Measurements from ENCODE around the gene EXPH5.
"Not testable (repeated sequence)": the region's sequence is repeated elsewhere in the genome, so short reads cannot be mapped to it uniquely, and the experiment has no call there.

Gene EXPH5

DNA sequence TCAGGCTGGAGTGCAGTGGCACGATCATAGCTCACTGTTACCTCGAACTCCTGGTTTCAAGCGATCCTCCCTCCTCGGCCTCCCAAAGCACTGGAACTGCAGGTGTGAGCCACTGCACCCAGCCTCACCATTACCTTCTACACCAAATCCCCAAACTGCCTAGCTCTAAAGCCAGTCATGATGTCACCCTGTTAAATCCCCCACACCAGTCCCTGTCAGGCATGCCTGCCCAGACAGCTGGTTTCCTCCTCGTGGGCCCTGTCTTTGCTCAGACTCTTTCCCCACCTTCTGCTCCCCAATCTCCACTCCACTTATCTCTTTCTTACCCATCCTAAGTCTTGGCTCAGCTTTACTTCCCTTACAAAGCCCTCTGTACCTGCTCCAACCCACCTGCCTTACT is 12.5 kb upstream of the EXPH5 start:
- no peak for DNase-seq (ENCODE audit: low spot score)

DNA sequence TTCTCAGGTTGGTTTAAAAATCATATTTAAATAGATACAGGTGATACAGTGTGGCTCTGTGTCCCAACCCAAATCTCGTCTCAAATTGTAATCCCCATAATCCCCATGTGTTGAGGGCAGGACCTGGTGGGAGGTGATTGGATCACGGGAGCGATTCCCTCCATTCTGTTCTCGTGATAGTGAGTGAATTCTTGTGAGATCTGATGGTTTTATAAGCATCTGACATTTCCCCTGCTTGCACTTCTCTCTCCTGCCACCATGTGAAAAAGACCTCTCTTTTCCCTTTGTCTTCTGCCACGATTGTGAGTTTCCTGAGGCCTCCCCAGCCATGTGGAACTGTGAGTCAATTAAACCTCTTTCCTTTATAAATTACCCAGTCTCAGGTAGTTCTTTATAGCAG is 9.2 kb upstream of the EXPH5 start:
- DNase-seq (ENCODE audit: low spot score): not testable (repeated sequence)

DNA sequence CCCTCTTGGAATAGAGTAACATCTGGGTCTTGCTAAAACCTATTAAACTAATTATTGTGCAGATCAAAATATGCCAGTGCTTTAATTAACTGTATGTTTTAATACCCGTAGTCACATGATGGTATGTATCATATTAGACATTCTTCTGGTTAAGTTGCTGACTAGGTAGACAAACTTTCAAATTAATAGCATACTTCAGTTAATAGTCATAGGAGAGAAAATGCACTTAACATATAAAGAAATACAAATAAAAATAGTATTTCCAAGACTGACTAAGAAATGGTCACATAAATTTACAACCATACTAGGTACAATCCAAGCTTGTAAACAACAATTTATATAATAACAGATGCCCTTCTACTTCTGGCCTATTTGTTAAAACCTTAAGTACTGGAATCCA is 7.6 kb upstream of the EXPH5 start:
- no peak for DNase-seq (ENCODE audit: low spot score)

DNA sequence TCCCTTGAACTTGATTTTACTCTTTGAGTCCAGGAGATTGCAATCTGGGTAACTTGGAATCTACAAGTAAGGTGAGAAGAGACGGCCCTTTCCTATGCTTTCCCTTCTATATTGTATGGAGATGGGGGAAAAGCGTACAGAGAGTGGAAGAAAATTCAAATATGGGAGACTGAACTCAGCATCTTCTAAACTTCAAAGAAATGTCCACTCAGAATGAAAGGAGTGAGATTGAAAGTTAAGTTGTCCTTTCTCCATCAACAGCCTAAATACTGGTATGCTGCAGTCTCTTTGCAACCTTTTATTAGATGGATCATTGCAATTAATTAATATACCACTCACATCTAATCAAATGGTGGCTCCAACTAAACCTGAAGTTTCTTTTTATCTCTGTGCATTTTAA is 6.4 kb upstream of the EXPH5 start:
- DNase-seq (ENCODE audit: low spot score): no peak

DNA sequence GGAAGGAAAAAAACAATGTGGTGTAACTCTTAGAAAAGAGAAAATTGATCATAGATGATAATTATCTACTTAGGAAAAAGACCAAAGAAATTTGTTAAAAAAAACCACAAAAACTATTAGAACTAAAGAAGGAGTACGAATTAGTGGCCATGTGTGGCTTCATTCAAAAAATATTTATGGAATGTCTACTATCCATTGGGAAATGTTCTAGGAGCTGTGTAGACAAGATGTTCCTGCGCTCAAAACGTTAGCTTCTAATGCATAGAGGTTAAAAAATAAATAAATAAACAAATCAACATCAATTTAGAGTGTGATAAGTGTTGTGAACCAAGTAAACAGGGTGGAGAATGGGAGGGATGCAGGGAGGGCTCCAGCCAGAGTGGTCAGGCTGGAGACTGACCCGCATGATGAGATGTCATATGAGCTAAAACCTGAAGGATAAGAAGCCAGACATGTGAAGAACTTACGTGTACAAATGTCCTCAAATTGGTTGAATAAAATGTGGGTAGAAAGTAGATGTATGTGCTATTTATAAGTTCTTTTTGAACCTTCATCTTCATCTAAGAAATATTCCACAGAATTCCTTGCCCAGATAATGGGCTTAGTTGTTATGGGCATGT is 4.3 kb upstream of the EXPH5 start:
- DNase-seq (ENCODE audit: low spot score): no peak

DNA sequence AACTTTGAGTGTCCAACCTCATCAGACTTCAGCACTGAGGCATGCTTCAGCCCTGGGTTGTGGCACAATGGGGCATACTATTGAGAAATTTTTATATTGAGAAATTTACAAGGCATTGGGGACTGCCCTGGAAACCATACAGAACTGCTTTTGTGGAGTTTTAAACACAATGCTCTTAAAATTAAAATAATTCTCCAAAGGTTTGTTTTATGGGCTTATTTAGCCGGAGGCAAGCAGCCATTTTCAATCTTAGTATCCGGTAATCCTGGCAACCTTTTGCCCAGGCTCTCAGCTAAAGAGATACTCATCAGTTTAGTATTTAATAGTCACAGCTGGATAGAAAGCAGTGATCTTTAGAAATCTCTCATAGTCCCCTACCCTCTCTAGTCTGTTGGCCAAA is 3.1 kb upstream of the EXPH5 start:
- DNase-seq (ENCODE audit: low spot score): no peak

DNA sequence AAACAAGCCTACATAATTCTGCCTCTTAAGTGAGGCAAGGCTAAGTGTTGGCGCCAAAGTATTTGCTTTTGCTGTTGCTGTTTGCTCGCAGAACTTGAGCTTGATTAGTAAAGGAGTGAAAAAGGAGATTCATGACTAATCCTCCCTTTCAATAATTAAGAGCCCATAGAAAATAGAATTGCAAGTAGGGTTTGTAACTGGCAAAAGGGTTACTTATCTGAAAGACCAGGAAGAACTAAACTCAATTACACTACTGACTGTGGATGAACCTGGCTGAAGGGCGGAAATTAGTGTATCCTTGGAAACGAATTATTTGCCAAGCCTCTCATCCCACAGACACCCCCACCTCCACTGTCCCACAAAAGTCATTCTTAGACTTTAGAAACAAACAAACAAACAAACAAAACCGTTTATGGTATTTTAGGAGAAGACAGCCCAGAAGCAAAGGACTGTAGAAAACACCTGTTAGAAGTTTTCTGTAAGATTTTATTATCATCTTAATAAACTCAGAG is 411 bp upstream of the EXPH5 start:
- DNase-seq (ENCODE audit: low spot score): no peak

DNA sequence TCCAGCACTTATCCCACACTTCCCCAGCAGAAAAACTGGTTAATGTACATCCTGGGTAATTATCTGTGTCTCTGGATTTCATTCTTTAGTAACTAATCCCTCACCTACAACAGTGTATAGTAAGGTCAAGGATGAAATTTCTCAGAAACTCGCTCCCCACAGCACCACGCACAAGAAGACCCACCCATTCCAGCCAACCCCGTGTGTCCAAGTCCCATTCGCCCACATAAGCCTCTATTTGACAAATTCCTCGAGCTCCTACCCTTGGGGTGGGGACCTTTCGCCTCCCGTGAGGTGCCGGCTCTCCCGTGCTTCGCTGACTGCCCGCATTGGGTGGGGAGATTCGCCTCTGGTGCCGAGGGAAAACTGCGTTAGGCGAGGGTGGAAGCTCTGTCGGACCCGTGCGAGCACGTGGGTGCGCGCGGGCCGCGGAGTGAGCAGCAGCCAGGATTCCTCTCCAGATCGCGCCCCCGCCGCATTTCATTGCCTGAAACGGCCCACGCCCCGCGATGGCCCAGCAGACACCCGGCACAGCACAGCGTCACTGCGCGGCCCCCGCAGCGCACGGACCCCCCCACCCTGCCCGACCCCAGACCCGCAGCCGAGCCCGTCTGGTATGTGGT is 866 bp downstream of the EXPH5 start:
- DNase-seq (ENCODE audit: low spot score): no peak

DNA sequence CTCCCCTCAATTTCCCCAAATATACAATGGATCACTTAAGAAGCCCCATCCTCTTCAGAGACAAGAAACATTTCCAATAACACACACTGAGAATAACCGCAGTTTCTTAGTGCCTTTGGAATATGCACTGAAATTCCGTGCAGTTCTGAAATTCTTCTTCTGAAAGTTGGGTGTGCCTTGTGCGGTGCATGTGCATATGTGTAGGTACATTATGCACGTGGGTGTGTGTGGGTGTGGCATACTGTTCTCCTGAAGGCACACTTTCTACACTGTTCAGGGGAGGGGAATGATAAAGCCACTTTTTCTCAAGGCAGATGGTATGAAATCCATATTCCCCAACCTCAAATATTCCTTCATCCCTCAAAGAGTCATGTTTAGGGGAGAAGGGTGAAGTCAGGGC is 1.7 kb downstream of the EXPH5 start:
- DNase-seq (ENCODE audit: low spot score): no peak

DNA sequence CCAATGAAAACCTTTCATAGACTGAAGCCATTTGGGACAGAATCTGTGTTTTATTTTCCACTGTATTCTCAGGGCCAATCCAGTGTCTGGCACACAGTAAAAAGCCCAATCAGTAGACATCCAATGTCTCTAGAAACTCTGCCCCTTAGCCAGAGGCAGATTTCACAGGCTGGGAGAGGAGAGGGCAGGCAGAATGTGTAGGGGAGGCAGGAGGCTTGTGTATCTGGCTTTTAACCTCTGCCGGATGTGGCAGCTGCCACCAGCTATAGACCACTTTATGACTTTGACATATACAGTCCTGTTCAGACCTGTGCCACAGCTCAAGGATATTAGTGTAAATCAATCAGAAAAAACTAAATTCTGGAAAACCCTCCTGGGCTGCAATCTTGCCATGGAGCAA is 4.4 kb downstream of the EXPH5 start:
- DNase-seq (ENCODE audit: low spot score): no peak

DNA sequence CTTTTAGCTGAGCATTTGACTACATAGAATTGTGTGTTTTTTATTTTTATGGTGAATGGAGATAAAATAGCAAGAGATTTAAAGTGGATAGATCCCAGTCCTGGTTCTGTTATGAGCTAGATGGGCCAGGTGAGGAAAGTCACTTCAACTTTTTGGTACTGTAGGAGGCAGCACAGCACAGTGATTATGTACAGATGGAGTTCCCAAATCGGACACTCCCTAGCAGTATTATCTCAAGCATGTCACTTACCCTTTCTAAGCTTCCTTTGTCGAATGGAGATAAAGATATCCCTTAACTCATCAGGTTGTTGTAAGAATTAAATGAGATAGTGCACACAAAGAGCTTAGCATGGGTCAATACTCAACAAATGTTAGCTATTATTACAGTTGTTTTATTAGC is 5.3 kb downstream of the EXPH5 start:
- DNase-seq (ENCODE audit: low spot score): no peak

DNA sequence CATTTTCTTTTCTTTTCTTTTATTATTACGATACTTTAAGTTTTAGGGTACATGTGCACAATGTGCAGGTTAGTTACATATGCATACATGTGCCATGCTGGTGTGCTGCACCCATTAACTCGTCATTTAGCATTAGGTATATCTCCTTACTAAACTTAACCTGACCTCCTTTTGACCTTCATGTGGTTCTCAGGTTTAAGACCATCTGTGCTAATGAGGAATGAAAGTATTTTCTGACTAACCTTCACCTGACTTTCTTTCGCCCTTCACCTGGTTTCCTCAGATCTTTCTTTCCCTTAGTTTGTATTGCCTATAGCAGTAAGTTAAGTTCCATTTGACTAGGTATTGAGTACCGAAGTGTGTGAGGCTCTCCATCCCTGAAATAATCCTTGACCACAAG is 6.5 kb downstream of the EXPH5 start:
- DNase-seq (ENCODE audit: low spot score): no peak

DNA sequence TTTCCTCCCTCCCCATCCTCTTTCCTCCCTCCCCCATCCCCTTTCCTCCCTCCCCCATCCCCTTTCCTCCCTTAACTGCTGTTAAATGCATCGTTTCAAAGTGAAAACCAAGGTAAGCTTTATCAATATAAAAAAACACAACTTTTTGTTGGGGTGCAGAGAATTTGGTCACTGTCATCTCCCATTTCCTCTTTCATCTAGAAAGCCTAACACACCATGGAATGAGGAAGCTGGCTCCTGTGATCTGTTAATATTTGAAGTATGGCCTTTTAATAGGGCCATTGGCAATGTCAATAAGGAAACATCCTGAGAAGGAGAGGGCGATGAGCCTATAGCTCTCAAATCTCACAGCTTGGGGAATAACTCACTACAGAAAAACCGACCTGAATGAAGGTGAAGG is 7.0 kb downstream of the EXPH5 start:
- no peak for DNase-seq (ENCODE audit: low spot score)

DNA sequence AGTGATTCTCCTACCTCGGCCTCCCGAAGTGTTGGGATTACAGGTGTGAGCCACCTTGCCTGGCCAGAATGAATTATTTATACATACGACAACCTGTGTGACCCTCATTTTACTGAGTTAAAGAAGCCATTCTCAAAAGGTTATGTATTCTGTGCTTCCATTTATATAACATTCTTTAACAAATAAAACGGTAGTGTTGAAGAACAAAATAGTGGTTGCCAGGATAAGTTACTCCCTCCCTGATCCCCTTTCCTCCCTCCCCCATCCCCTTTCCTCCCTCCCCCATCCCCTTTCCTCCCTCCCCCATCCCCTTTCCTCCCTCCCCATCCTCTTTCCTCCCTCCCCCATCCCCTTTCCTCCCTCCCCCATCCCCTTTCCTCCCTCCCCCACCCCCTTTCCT is 7.4 kb downstream of the EXPH5 start:
- not testable (repeated sequence) for DNase-seq (ENCODE audit: low spot score)

DNA sequence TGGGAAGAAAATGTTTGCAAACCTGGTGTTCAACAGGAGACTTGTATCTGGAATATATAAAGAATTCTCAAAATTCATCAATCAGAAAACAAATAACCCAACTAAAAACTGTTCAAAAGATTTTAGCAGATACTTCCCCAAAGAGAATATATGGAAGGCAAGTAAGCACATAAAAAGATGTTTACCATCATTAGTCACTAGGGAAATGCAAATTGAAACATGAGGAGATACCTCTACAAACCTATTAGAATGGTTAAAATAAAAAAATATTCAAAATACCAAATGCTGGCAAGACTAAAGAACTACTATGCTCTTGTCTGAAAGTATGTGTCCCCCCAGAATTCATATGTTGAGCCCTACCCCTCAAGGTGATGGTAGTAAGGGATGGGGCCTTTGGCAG is 8.6 kb downstream of the EXPH5 start:
- no peak for DNase-seq (ENCODE audit: low spot score)

DNA sequence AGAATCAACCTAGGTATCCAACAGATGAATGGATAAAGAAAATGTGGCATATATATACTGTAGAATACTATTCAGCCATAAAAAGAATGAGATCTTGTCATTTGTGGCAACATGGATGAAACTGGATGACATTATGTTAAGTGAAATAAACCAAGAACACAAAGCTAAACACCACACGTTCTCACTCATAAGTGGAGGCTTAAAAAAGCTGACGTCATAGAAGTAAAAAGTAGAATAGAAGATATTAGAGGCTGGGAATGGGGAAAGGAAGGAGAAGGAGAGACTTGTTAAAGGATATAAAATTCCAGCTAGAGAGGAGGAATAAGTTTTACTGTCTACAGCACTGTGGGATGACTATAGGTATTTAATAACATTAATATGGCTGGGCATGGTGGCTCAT is 12.9 kb downstream of the EXPH5 start:
- no peak for DNase-seq (ENCODE audit: low spot score)

DNA sequence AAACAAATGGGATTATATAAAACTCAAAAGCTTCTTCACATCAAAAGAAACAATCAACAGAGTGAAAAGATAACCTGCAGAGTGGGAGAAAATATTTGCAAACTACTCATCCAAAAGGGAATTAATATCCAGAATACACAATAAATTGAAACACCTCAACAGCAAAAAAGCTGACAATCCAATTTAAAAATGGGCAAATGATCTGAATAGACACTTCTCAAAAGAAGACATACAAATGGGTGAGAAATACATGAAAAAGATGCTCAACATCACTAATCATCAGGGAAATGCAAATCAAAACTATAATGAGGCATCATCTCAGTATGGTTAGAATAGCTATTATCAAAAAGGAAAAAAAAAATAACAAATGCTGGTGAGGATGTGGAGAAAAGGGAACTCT is 13.5 kb downstream of the EXPH5 start:
- no peak for DNase-seq (ENCODE audit: low spot score)

DNA sequence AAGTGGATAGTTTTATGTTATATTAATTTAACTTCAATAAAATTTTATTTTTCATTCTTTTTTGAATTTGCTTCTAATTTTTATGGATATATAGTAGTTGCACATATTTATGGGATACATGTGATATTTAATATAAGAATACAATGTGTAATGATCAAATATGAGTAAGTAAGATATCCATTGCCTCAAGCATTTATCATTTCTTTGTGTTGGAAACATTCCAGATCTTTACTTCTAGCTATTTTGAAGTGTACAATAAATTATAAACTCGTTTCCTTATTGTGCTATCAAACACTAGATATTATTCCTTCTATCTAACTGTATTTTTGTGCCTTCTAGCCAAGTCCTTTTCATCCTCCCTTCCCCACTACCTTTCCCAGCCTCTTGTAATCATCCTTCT is 17.0 kb downstream of the EXPH5 start:
- DNase-seq (ENCODE audit: low spot score): no peak

DNA sequence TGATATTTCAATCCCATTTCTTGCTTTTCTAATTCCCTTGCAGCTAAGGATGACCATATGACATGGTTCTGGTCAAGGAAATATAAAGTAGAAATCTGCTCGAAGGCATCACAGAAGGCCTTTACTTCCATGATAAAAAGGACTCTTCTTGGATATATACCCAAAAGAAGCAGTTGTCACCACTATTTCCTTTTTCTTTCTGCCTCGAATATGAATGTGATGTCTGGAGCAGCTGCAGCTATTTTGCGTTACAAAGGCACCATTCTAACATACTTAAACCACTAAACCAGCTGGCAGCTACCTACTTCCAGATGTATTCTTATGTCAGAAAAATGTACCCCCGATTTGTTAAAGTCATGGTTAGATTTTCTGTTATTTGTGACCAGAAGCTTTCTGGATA is 18.9 kb downstream of the EXPH5 start:
- no peak for DNase-seq (ENCODE audit: low spot score)

DNA sequence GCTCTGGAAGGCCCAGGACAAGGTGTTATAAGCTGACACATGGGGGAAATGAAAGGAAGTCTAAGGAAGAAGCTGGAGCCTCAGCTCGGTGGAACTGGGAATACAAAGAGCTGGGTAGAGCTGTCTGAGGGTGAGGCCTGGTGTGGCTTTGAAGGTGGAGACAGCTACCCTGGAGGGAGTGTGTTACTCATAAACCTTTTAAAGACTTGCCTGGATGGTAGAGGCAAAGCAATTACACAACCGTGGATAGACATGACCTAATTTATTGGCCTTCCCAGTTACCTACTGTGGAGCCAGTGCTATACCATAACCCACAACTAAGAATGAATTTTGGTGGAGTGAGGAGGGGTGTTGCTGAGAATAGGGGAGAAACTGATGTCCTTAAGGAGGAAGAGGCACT is 22.6 kb downstream of the EXPH5 start:
- no peak for DNase-seq (ENCODE audit: low spot score)

DNA sequence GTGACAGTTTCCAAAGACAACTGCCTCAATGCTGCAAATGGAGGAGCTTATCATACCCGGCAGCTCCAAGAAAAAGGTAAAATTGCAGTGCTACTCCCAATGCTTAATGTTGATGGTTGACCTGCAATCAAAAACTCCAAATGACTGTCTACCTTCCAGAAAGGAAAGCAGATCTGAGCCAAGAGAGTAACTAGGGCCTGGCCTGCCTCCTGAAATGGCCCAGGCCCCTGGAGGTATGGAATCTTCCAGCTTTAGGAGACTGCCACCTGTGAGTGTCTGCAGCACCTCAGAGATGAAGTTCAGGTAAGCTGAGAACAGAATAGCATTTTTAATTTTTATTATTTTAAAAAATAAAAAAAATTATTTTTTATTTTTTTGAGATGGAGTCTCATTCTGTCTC is 23.7 kb downstream of the EXPH5 start:
- DNase-seq (ENCODE audit: low spot score): no peak

DNA sequence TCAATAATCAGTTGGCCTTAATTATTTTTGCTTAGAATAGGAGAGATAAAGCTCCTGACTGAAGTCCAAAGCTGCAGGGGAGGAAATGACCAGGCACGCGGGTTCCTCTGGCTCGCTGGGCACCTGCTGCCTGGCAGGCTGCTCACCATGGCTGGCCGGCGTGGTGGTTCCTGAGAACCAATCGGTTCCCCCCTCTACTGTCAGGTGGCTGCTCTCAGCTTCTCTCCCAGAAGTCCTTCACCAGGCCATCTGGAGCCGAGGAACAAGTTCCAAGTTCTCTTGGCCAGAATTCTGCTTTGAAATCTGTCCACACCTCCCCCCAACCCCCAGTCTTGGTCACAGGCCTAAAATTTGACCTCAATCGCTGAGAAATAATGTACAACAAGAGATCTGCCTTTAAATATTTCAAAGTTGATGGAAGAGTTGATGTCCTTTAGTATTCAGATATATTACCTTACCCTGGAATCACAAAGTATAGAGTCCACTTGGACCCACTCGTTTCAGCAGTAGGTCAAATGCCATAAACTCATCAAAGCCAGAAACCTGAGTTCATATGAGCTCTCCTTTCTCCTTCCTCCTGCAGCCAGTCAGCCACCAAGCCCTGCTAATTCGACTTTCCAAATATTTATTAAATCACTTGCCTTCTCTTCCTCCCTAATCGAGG is 25.2 kb downstream of the EXPH5 start:
- no peak for DNase-seq (ENCODE audit: low spot score)

DNA sequence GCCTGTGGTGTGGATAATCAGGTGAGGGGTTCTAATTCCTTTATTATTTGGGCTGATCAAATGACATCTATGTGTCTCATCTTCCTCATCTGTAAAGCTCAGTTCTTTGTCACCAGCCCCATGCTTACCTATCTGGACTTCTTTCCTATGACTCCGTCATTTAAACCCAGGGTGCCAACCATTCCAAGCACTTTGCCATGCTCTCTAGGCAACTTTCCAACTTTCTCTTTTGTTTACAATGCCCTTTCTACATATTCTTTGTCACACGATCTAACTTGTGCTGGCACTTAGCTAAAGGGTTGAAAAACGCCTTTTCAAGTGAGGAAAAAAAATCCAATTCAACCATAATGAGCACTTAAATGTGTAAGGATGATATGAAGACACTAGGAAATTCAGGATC is 27.9 kb downstream of the EXPH5 start:
- DNase-seq (ENCODE audit: low spot score): no peak
